ENCODE results near the gene CHMP5. TPM values are rescaled to one million over a fixed set of nuclear protein-coding genes. Genes with fewer than 3 reads are reported as not detected.

CHMP5 gene
- total RNA-seq, 1 donor from 2014 or later: 43.3 TPM

GRCh38 chr9:33245341-33245740 lies 19.5 kb upstream of the CHMP5 start:
- H3K36me3 Mint-ChIP-seq (ENCODE audit: insufficient read depth): no peaks in the 10 kb centered on the region
- H3K4me1 Mint-ChIP-seq (ENCODE audit: low read depth): no peaks in the 10 kb centered on the region
- no peak for DNase-seq (ENCODE audit: low spot score, unreplicated experiment)
- no peak for TF ChIP-seq CTCF (IDR thresholded peaks at IDR 0.05; ENCODE audit: unreplicated experiment)
- no peak overlapping the region for H3K27ac Mint-ChIP-seq
- no peak overlapping the region for H3K4me3 Mint-ChIP-seq (ENCODE audit: low read depth)
- H3K9me3 Mint-ChIP-seq (ENCODE audit: low read depth): no peaks in the 10 kb centered on the region
- no peaks in the 10 kb centered on the region for H3K27me3 Mint-ChIP-seq

- H3K9me3 Mint-ChIP-seq (ENCODE audit: low read depth): no peaks in the 10 kb centered on the region
- peaks cover 3% of the 10 kb centered on the region for H3K36me3 Mint-ChIP-seq (ENCODE audit: insufficient read depth)
- H3K27ac Mint-ChIP-seq: no peak overlapping the region
- DNase-seq (ENCODE audit: low spot score, unreplicated experiment): no peak
- H3K4me3 Mint-ChIP-seq (ENCODE audit: low read depth): no peak overlapping the region
- TF ChIP-seq CTCF (IDR thresholded peaks at IDR 0.05; ENCODE audit: unreplicated experiment): no peak
- H3K27me3 Mint-ChIP-seq: no peaks in the 10 kb centered on the region
- no peaks in the 10 kb centered on the region for H3K4me1 Mint-ChIP-seq (ENCODE audit: low read depth)
Observed at GRCh38 chr9:33246269-33246860, 18.5 kb upstream of the CHMP5 start.

- H3K4me1 Mint-ChIP-seq (ENCODE audit: low read depth): no peaks in the 10 kb centered on the region
- no peak overlapping the region for H3K27ac Mint-ChIP-seq
- no peaks in the 10 kb centered on the region for H3K27me3 Mint-ChIP-seq
- peaks cover 9% of the 10 kb centered on the region for H3K36me3 Mint-ChIP-seq (ENCODE audit: insufficient read depth)
- DNase-seq (ENCODE audit: low spot score, unreplicated experiment): no peak
- no peaks in the 10 kb centered on the region for H3K9me3 Mint-ChIP-seq (ENCODE audit: low read depth)
- no peak overlapping the region for H3K4me3 Mint-ChIP-seq (ENCODE audit: low read depth)
- TF ChIP-seq CTCF (IDR thresholded peaks at IDR 0.05; ENCODE audit: unreplicated experiment): no peak
Observed at GRCh38 chr9:33248606-33249005, 16.2 kb upstream of the CHMP5 start.

- peaks cover 9% of the 10 kb centered on the region for H3K36me3 Mint-ChIP-seq (ENCODE audit: insufficient read depth)
- H3K27me3 Mint-ChIP-seq: no peaks in the 10 kb centered on the region
- no peak overlapping the region for H3K4me3 Mint-ChIP-seq (ENCODE audit: low read depth)
- DNase-seq (ENCODE audit: low spot score, unreplicated experiment): no peak
- no peak for TF ChIP-seq CTCF (IDR thresholded peaks at IDR 0.05; ENCODE audit: unreplicated experiment)
- no peak overlapping the region for H3K27ac Mint-ChIP-seq
- no peaks in the 10 kb centered on the region for H3K9me3 Mint-ChIP-seq (ENCODE audit: low read depth)
- H3K4me1 Mint-ChIP-seq (ENCODE audit: low read depth): no peaks in the 10 kb centered on the region
Observed at GRCh38 chr9:33249087-33249658, 15.7 kb upstream of the CHMP5 start.

GRCh38 chr9:33249983-33250382 lies 14.9 kb upstream of the CHMP5 start:
- Mint-ChIP-seq H3K4me1 (ENCODE audit: low read depth) (no peaks in the 10 kb centered on the region), H3K36me3 (ENCODE audit: insufficient read depth) (peaks cover 12% of the 10 kb centered on the region), H3K27ac (no peak overlapping the region), H3K27me3 (no peaks in the 10 kb centered on the region), H3K9me3 (ENCODE audit: low read depth) (no peaks in the 10 kb centered on the region), H3K4me3 (ENCODE audit: low read depth) (no peak overlapping the region)
- no peak for TF ChIP-seq CTCF (IDR thresholded peaks at IDR 0.05; ENCODE audit: unreplicated experiment)
- DNase-seq (ENCODE audit: low spot score, unreplicated experiment): no peak
